ENCODE data around the gene AKR1D1.

Gene AKR1D1

GRCh38 chr7:138161600-138162081 is 85.4 kb downstream of the AKR1D1 start:
- Histone ChIP-seq H3K18ac (ENCODE audit: low read length) (no peak overlapping the region), H3K9ac (ENCODE audit: low read length) (no peak overlapping the region), H3K9me3 (ENCODE audit: insufficient read depth, low read depth, low read length) (peaks cover 4% of the 10 kb centered on the region), H2BK120ac (ENCODE audit: insufficient read depth, low read length, poor library complexity) (peak overlapping the region; percentile 87), H4K12ac (ENCODE audit: low read depth, low read length) (no peak overlapping the region), H3K23ac (ENCODE audit: low read length) (no peak overlapping the region), H3K4me1 (ENCODE audit: control insufficient read depth in 1 of 2, insufficient read depth in 2 of 2, low read length in 2 of 2) (peaks cover 0 to 4% of the 10 kb centered on the region in 2 experiments), H2BK5ac (ENCODE audit: low read depth, low read length, poor library complexity) (peak overlapping the region; percentile 21), H3K27me3 (ENCODE audit: insufficient read depth, low read length) (no peaks in the 10 kb centered on the region), H3K27ac (ENCODE audit: low read depth, low read length) (no peak overlapping the region), H3K4me2 (ENCODE audit: low read length) (no peak overlapping the region), H2AFZ (ENCODE audit: insufficient read depth, low read length, poor library complexity) (no peak overlapping the region), H3K4me3 (ENCODE audit: low read depth, low read length) (no peak overlapping the region), H3K4ac (ENCODE audit: low read depth, low read length) (no peak overlapping the region), H3K36me3 (ENCODE audit: control insufficient read depth in 1 of 2, insufficient read depth in 2 of 2, low read length in 2 of 2) (peaks cover 2% of the 10 kb centered on the region in 2 experiments), H3K14ac (ENCODE audit: low read length) (no peak overlapping the region), H3K79me1 (ENCODE audit: low read length) (peaks cover 16% of the 10 kb centered on the region), H4K91ac (ENCODE audit: low read depth, low read length) (no peak overlapping the region), H3K79me2 (ENCODE audit: control insufficient read depth, insufficient read depth, low read length, poor library complexity) (no peaks in the 10 kb centered on the region), H4K8ac (ENCODE audit: low read depth, low read length) (peak overlapping the region; percentile 26), H2AK5ac (ENCODE audit: low read length) (no peak overlapping the region), H2BK12ac (ENCODE audit: low read length) (peak overlapping the region; percentile 63)
- peak; percentile 87 to 95 for DNase-seq
- whole genome bisulfite sequencing (ENCODE audit: extremely low coverage, insufficient coverage, insufficient read length) = no CpG with 5 or more reads among the region's 4 CpGs

GRCh38 chr7:138162236-138162635 is 86.0 kb downstream of the AKR1D1 start:
- H3K18ac ChIP-seq (ENCODE audit: low read length) = no peak overlapping the region
- H4K8ac ChIP-seq (ENCODE audit: low read depth, low read length) = no peak overlapping the region
- H4K12ac ChIP-seq (ENCODE audit: low read depth, low read length) = no peak overlapping the region
- H2BK12ac ChIP-seq (ENCODE audit: low read length) = no peak overlapping the region
- WGBS (ENCODE audit: extremely low coverage, insufficient coverage, insufficient read length) = no CpG with 5 or more reads among the region's 1 CpG
- no peak overlapping the region for H2AK5ac ChIP-seq (ENCODE audit: low read length)
- no peak overlapping the region for H3K27ac ChIP-seq (ENCODE audit: low read depth, low read length)
- H4K91ac ChIP-seq (ENCODE audit: low read depth, low read length) = no peak overlapping the region
- H3K14ac ChIP-seq (ENCODE audit: low read length) = no peak overlapping the region
- H3K4me3 ChIP-seq (ENCODE audit: low read depth, low read length) = no peak overlapping the region
- no peak overlapping the region for H2BK120ac ChIP-seq (ENCODE audit: insufficient read depth, low read length, poor library complexity)
- H3K27me3 ChIP-seq (ENCODE audit: insufficient read depth, low read length) = no peaks in the 10 kb centered on the region
- H3K36me3 ChIP-seq (ENCODE audit: control insufficient read depth in 1 of 2, insufficient read depth in 2 of 2, low read length in 2 of 2) = peaks cover 2% of the 10 kb centered on the region in 2 experiments
- no peak overlapping the region for H2AFZ ChIP-seq (ENCODE audit: insufficient read depth, low read length, poor library complexity)
- H3K23ac ChIP-seq (ENCODE audit: low read length) = no peak overlapping the region
- no peak overlapping the region for H2BK5ac ChIP-seq (ENCODE audit: low read depth, low read length, poor library complexity)
- H3K4ac ChIP-seq (ENCODE audit: low read depth, low read length) = no peak overlapping the region
- H3K79me2 ChIP-seq (ENCODE audit: control insufficient read depth, insufficient read depth, low read length, poor library complexity) = no peaks in the 10 kb centered on the region
- H3K4me1 ChIP-seq (ENCODE audit: control insufficient read depth in 1 of 2, insufficient read depth in 2 of 2, low read length in 2 of 2) = peaks cover 0 to 7% of the 10 kb centered on the region in 2 experiments
- H3K9ac ChIP-seq (ENCODE audit: low read length) = no peak overlapping the region
- no peak overlapping the region for H3K4me2 ChIP-seq (ENCODE audit: low read length)
- H3K79me1 ChIP-seq (ENCODE audit: low read length) = peaks cover 20% of the 10 kb centered on the region
- no peak for DNase-seq
- H3K9me3 ChIP-seq (ENCODE audit: insufficient read depth, low read depth, low read length) = peaks cover 7% of the 10 kb centered on the region

- Histone ChIP-seq H2BK120ac (ENCODE audit: insufficient read depth, low read length, poor library complexity) (peak overlapping the region; percentile 57), H3K9ac (ENCODE audit: low read length) (no peak overlapping the region), H4K12ac (ENCODE audit: low read depth, low read length) (no peak overlapping the region), H2BK12ac (ENCODE audit: low read length) (peak overlapping the region; percentile 93), H2BK5ac (ENCODE audit: low read depth, low read length, poor library complexity) (peak overlapping the region; percentile 75), H3K18ac (ENCODE audit: low read length) (no peak overlapping the region), H3K27me3 (ENCODE audit: insufficient read depth, low read length) (no peaks in the 10 kb centered on the region), H3K4ac (ENCODE audit: low read depth, low read length) (no peak overlapping the region), H3K14ac (ENCODE audit: low read length) (no peak overlapping the region), H3K79me2 (ENCODE audit: control insufficient read depth, insufficient read depth, low read length, poor library complexity) (no peaks in the 10 kb centered on the region), H2AFZ (ENCODE audit: insufficient read depth, low read length, poor library complexity) (no peak overlapping the region), H3K4me2 (ENCODE audit: low read length) (no peak overlapping the region), H3K23ac (ENCODE audit: low read length) (no peak overlapping the region), H4K8ac (ENCODE audit: low read depth, low read length) (no peak overlapping the region), H3K79me1 (ENCODE audit: low read length) (peaks cover 31% of the 10 kb centered on the region), H3K4me3 (ENCODE audit: low read depth, low read length) (no peak overlapping the region), H4K91ac (ENCODE audit: low read depth, low read length) (peak overlapping the region; percentile 88), H3K9me3 (ENCODE audit: insufficient read depth, low read depth, low read length) (peaks cover 7% of the 10 kb centered on the region), H3K36me3 (ENCODE audit: control insufficient read depth in 1 of 2, insufficient read depth in 2 of 2, low read length in 2 of 2) (peaks cover 2% of the 10 kb centered on the region in 2 experiments), H3K27ac (ENCODE audit: low read depth, low read length) (no peak overlapping the region), H2AK5ac (ENCODE audit: low read length) (no peak overlapping the region), H3K4me1 (ENCODE audit: control insufficient read depth in 1 of 2, insufficient read depth in 2 of 2, low read length in 2 of 2) (peaks cover 4 to 16% of the 10 kb centered on the region in 2 experiments)
- no CpG with 5 or more reads among the region's 1 CpG for WGBS (ENCODE audit: extremely low coverage, insufficient coverage, insufficient read length)
- DNase-seq = no peak
These were observed 87.5 kb downstream of the AKR1D1 start for GRCh38 chr7:138163800-138164199.

- Histone ChIP-seq H3K79me2 (ENCODE audit: control insufficient read depth, insufficient read depth, low read length, poor library complexity) (no peaks in the 10 kb centered on the region), H4K8ac (ENCODE audit: low read depth, low read length) (no peak overlapping the region), H3K14ac (ENCODE audit: low read length) (no peak overlapping the region), H3K18ac (ENCODE audit: low read length) (no peak overlapping the region), H3K4me1 (ENCODE audit: control insufficient read depth in 1 of 2, insufficient read depth in 2 of 2, low read length in 2 of 2) (peaks cover 4 to 18% of the 10 kb centered on the region in 2 experiments), H3K27me3 (ENCODE audit: insufficient read depth, low read length) (no peaks in the 10 kb centered on the region), H2AK5ac (ENCODE audit: low read length) (no peak overlapping the region), H3K27ac (ENCODE audit: low read depth, low read length) (no peak overlapping the region), H4K12ac (ENCODE audit: low read depth, low read length) (no peak overlapping the region), H2BK120ac (ENCODE audit: insufficient read depth, low read length, poor library complexity) (no peak overlapping the region), H3K36me3 (ENCODE audit: control insufficient read depth in 1 of 2, insufficient read depth in 2 of 2, low read length in 2 of 2) (peaks cover 2% of the 10 kb centered on the region in 2 experiments), H3K4ac (ENCODE audit: low read depth, low read length) (no peak overlapping the region), H3K79me1 (ENCODE audit: low read length) (peaks cover 33% of the 10 kb centered on the region), H4K91ac (ENCODE audit: low read depth, low read length) (peak overlapping the region; percentile 19), H3K4me3 (ENCODE audit: low read depth, low read length) (no peak overlapping the region), H3K9ac (ENCODE audit: low read length) (no peak overlapping the region), H2BK5ac (ENCODE audit: low read depth, low read length, poor library complexity) (no peak overlapping the region), H2BK12ac (ENCODE audit: low read length) (peak overlapping the region; percentile 10), H3K23ac (ENCODE audit: low read length) (no peak overlapping the region), H2AFZ (ENCODE audit: insufficient read depth, low read length, poor library complexity) (no peak overlapping the region), H3K9me3 (ENCODE audit: insufficient read depth, low read depth, low read length) (peaks cover 7% of the 10 kb centered on the region), H3K4me2 (ENCODE audit: low read length) (no peak overlapping the region)
- no peak for DNase-seq
- no CpG with 5 or more reads among the region's 3 CpGs for WGBS (ENCODE audit: extremely low coverage, insufficient coverage, insufficient read length)
These were observed 88.5 kb downstream of the AKR1D1 start for GRCh38 chr7:138164804-138165203.
